ENCODE results near the gene ARHGAP31.

The ARHGAP31 gene

GRCh38 chr3:119288669-119289403 is 5.3 kb upstream of the ARHGAP31 start:
- Mint-ChIP-seq H3K27me3 (ENCODE audit: low read depth) (peaks cover 60% of the 10 kb centered on the region), H3K4me1 (ENCODE audit: low read depth) (peaks cover 15% of the 10 kb centered on the region), H3K27ac (no peak overlapping the region), H3K36me3 (ENCODE audit: low read depth) (peaks cover 11% of the 10 kb centered on the region), H3K9me3 (peaks cover 49% of the 10 kb centered on the region), H3K4me3 (no peak overlapping the region)

GRCh38 chr3:119289404-119289770 is 4.8 kb upstream of the ARHGAP31 start:
- Mint-ChIP-seq H3K4me1 (ENCODE audit: low read depth) (peaks cover 19% of the 10 kb centered on the region), H3K27ac (no peak overlapping the region), H3K4me3 (no peak overlapping the region), H3K9me3 (peaks cover 43% of the 10 kb centered on the region), H3K36me3 (ENCODE audit: low read depth) (peaks cover 11% of the 10 kb centered on the region), H3K27me3 (ENCODE audit: low read depth) (peaks cover 57% of the 10 kb centered on the region)

GRCh38 chr3:119290613-119291012 is 3.6 kb upstream of the ARHGAP31 start:
- peaks cover 32% of the 10 kb centered on the region for H3K9me3 Mint-ChIP-seq
- H3K27me3 Mint-ChIP-seq (ENCODE audit: low read depth), result peaks cover 55% of the 10 kb centered on the region
- peaks cover 19% of the 10 kb centered on the region for H3K4me1 Mint-ChIP-seq (ENCODE audit: low read depth)
- no peak overlapping the region for H3K4me3 Mint-ChIP-seq
- peaks cover 11% of the 10 kb centered on the region for H3K36me3 Mint-ChIP-seq (ENCODE audit: low read depth)
- H3K27ac Mint-ChIP-seq, result no peak overlapping the region

- Mint-ChIP-seq H3K4me3 (no peak overlapping the region), H3K36me3 (ENCODE audit: low read depth) (peaks cover 11% of the 10 kb centered on the region), H3K27ac (no peak overlapping the region), H3K4me1 (ENCODE audit: low read depth) (peaks cover 23% of the 10 kb centered on the region), H3K9me3 (peaks cover 28% of the 10 kb centered on the region), H3K27me3 (ENCODE audit: low read depth) (peaks cover 55% of the 10 kb centered on the region)
These were observed 3.0 kb upstream of the ARHGAP31 start for GRCh38 chr3:119291062-119291700.

- Mint-ChIP-seq H3K27ac (peak overlapping the region; percentile 75), H3K27me3 (ENCODE audit: low read depth) (peaks cover 57% of the 10 kb centered on the region), H3K4me1 (ENCODE audit: low read depth) (peaks cover 29% of the 10 kb centered on the region), H3K36me3 (ENCODE audit: low read depth) (peaks cover 9% of the 10 kb centered on the region), H3K9me3 (peaks cover 13% of the 10 kb centered on the region), H3K4me3 (peak overlapping the region; percentile 71)
These were observed 1.5 kb upstream of the ARHGAP31 start for GRCh38 chr3:119292666-119293065.

- H3K4me3 Mint-ChIP-seq, result peak overlapping the region; percentile 80
- peaks cover 32% of the 10 kb centered on the region for H3K4me1 Mint-ChIP-seq (ENCODE audit: low read depth)
- peaks cover 4% of the 10 kb centered on the region for H3K36me3 Mint-ChIP-seq (ENCODE audit: low read depth)
- peaks cover 55% of the 10 kb centered on the region for H3K27me3 Mint-ChIP-seq (ENCODE audit: low read depth)
- H3K27ac Mint-ChIP-seq, result peak overlapping the region; percentile 84
- H3K9me3 Mint-ChIP-seq, result peaks cover 7% of the 10 kb centered on the region
These were observed 895 bp upstream of the ARHGAP31 start for GRCh38 chr3:119293105-119293870.

GRCh38 chr3:119294696-119295671 is 801 bp downstream of the ARHGAP31 start:
- peaks cover 32% of the 10 kb centered on the region for H3K4me1 Mint-ChIP-seq (ENCODE audit: low read depth)
- H3K9me3 Mint-ChIP-seq, result no peaks in the 10 kb centered on the region
- H3K36me3 Mint-ChIP-seq (ENCODE audit: low read depth), result no peaks in the 10 kb centered on the region
- H3K4me3 Mint-ChIP-seq, result peak overlapping the region; percentile 77
- peaks cover 62% of the 10 kb centered on the region for H3K27me3 Mint-ChIP-seq (ENCODE audit: low read depth)
- peak overlapping the region; percentile 71 for H3K27ac Mint-ChIP-seq

GRCh38 chr3:119295816-119296726 is 1.9 kb downstream of the ARHGAP31 start:
- Mint-ChIP-seq H3K4me1 (ENCODE audit: low read depth) (peaks cover 32% of the 10 kb centered on the region), H3K27me3 (ENCODE audit: low read depth) (peaks cover 53% of the 10 kb centered on the region), H3K36me3 (ENCODE audit: low read depth) (no peaks in the 10 kb centered on the region), H3K9me3 (no peaks in the 10 kb centered on the region), H3K4me3 (peak overlapping the region; percentile 77), H3K27ac (no peak overlapping the region)

GRCh38 chr3:119296727-119297122 is 2.5 kb downstream of the ARHGAP31 start:
- Mint-ChIP-seq H3K27ac (no peak overlapping the region), H3K36me3 (ENCODE audit: low read depth) (no peaks in the 10 kb centered on the region), H3K9me3 (no peaks in the 10 kb centered on the region), H3K4me1 (ENCODE audit: low read depth) (peaks cover 32% of the 10 kb centered on the region), H3K27me3 (ENCODE audit: low read depth) (peaks cover 48% of the 10 kb centered on the region), H3K4me3 (no peak overlapping the region)

GRCh38 chr3:119297169-119297568 is 3.0 kb downstream of the ARHGAP31 start:
- peaks cover 53% of the 10 kb centered on the region for H3K27me3 Mint-ChIP-seq (ENCODE audit: low read depth)
- H3K27ac Mint-ChIP-seq, result no peak overlapping the region
- H3K9me3 Mint-ChIP-seq, result no peaks in the 10 kb centered on the region
- peaks cover 32% of the 10 kb centered on the region for H3K4me1 Mint-ChIP-seq (ENCODE audit: low read depth)
- H3K4me3 Mint-ChIP-seq, result no peak overlapping the region
- H3K36me3 Mint-ChIP-seq (ENCODE audit: low read depth), result no peaks in the 10 kb centered on the region

GRCh38 chr3:119298565-119298941 is 4.4 kb downstream of the ARHGAP31 start:
- H3K27me3 Mint-ChIP-seq (ENCODE audit: low read depth), result peaks cover 59% of the 10 kb centered on the region
- H3K4me3 Mint-ChIP-seq, result no peak overlapping the region
- H3K9me3 Mint-ChIP-seq, result no peaks in the 10 kb centered on the region
- H3K4me1 Mint-ChIP-seq (ENCODE audit: low read depth), result peaks cover 19% of the 10 kb centered on the region
- peaks cover 1% of the 10 kb centered on the region for H3K36me3 Mint-ChIP-seq (ENCODE audit: low read depth)
- H3K27ac Mint-ChIP-seq, result no peak overlapping the region

- H3K4me3 Mint-ChIP-seq, result no peak overlapping the region
- H3K4me1 Mint-ChIP-seq (ENCODE audit: low read depth), result peaks cover 11% of the 10 kb centered on the region
- peaks cover 1% of the 10 kb centered on the region for H3K36me3 Mint-ChIP-seq (ENCODE audit: low read depth)
- H3K27ac Mint-ChIP-seq, result no peak overlapping the region
- peaks cover 53% of the 10 kb centered on the region for H3K27me3 Mint-ChIP-seq (ENCODE audit: low read depth)
- no peaks in the 10 kb centered on the region for H3K9me3 Mint-ChIP-seq
These were observed 6.8 kb downstream of the ARHGAP31 start for GRCh38 chr3:119300991-119301391.

- Mint-ChIP-seq H3K4me3 (no peak overlapping the region), H3K4me1 (ENCODE audit: low read depth) (peaks cover 8% of the 10 kb centered on the region), H3K36me3 (ENCODE audit: low read depth) (peaks cover 1% of the 10 kb centered on the region), H3K27me3 (ENCODE audit: low read depth) (peaks cover 54% of the 10 kb centered on the region), H3K27ac (no peak overlapping the region), H3K9me3 (no peaks in the 10 kb centered on the region)
These were observed 7.5 kb downstream of the ARHGAP31 start for GRCh38 chr3:119301662-119302061.

All from T-helper 1 cell treated with Interleukin-12 subunit alpha and Interleukin-12 subunit beta and Interleukin-4 antibody, amounts not matched to agents 30 μg/mL and 1 μg/mL, for 36 hours (primary cell).